Fibroblast of pulmonary artery (primary cell): ENCODE results near the gene PPARGC1A.

ENCODE experiments used
- DNase-seq: peaks from one replicate; pipeline ENCODE4 v3.0.0-alpha.2; 2010; ENCODE audit warnings: low read depth
- H3K4me3 ChIP-seq: replicated peaks from 2 replicates; pipeline ENCODE4 v1.5.1; 2011; ENCODE audit warnings: low read depth, mild to moderate bottlenecking, control low read depth, low read length, moderate library complexity
- CTCF ChIP-seq: IDR thresholded peaks from 2 replicates; pipeline ENCODE4 v1.5.1; 2011; ENCODE audit warnings: mild to moderate bottlenecking, control low read depth, low read length, inconsistent platforms; ENCODE audit errors: missing control alignments

PPARGC1A gene

DNA sequence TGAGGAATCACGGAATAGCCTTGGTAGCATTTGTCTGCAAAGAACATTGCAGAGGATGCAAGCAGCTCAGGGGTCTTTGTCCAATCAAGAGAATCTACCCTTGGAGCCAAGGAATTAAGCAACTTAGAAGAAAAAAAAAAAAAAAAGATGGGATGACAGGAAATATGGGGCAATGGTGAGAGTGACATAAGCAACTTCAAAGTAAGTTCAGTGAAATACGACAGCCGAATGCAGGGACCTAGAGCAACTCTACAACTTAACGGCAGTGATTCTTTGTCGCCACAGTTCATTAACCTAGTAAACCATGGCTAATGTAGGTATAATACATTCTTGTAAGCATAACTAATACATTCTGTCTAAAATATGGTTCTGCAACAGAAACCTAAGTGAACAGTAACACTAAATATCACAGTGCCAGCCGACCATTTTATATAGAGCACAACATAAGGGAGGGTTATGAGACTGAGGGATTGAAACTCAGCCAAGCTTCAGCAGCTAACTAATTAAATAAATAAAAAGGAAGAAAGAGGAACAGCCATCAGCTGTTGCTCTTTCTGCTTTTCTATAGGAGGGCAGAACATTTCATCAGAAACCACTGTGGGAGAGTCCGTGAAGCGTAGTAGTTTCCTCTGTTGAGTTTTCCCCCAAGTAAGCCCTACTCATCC is 74.7 kb downstream of the PPARGC1A start:
- no peak overlapping the region for H3K4me3 ChIP-seq
- no peak for DNase-seq
- no peak for TF ChIP-seq CTCF

DNA sequence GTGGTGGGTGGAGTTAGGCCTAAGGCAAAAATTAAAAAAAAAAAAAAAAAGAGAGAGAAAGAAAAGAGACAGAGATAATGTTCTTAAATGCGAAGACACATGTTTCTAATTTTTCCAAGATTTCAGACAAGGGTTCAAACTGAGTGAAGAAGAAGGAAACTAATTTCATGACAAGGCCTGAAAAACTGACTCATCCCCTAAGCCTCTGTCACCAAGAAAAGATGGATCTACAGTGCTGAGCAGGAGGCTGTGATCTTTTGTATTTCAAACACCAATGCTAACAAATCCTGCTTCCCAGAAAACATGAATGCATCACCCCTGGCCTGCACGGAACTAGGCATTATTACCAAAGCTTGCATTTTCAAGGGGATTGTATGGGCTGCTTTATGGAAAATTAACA is 75.3 kb downstream of the PPARGC1A start:
- no peak overlapping the region for H3K4me3 ChIP-seq
- TF ChIP-seq CTCF: no peak
- DNase-seq: no peak

- no peak for TF ChIP-seq CTCF
- no peak for DNase-seq
- no peak overlapping the region for H3K4me3 ChIP-seq
Observed at GRCh38 chr4:23811161-23811560, 78.7 kb downstream of the PPARGC1A start.

DNA sequence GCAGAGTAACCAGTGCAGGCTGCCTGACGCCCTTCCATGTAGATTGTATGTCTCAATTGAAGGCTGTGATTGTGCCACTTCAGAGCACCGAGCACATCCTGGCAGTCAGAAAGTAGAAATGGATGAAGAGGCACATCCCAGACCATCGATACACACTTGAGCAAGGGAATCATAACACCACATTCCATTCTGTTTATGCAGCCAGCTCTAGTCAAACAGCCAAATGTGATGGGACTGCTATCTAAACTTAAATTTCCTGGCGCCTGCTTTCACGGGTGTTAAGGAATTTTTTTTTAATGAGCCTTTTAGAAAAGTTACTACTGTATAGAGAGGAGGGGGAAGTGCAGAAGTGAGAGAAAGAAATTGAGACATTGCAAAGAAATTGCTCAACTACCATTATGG is 84.4 kb downstream of the PPARGC1A start:
- no peak for TF ChIP-seq CTCF
- DNase-seq: peak; percentile 14
- H3K4me3 ChIP-seq: no peak overlapping the region

DNA sequence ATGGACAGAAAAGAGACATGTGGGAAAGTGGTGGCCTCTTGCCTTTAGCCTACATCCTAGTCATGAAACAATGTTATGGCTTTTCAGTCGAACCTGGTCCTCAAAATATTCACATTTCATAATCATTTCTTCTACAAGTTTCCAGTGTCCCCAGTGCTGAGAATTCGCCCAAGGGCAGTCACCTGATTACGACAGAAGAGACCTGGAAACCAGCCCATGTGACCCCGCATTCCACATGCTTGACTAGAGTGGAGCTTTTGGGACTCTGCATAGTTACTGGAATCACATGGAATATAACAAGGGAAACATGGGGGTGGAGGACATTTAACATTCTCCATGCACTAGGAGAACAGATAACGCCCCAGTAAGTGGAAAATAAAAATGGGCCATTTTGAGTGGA is 100.1 kb downstream of the PPARGC1A start:
- DNase-seq: peak; percentile 72
- no peak overlapping the region for H3K4me3 ChIP-seq
- TF ChIP-seq CTCF: no peak

GRCh38 chr4:23788460-23788859 is 101.4 kb downstream of the PPARGC1A start:
- H3K4me3 ChIP-seq: no peak overlapping the region
- TF ChIP-seq CTCF: no peak
- peak; percentile 22 for DNase-seq

- DNase-seq: no peak
- no peak for TF ChIP-seq CTCF
- H3K4me3 ChIP-seq: no peak overlapping the region
Observed at GRCh38 chr4:23788027-23788426, 101.8 kb downstream of the PPARGC1A start.
